Measurements from ENCODE around the gene PTPN11. TPM values are rescaled to one million over a fixed set of nuclear protein-coding genes. Genes with fewer than 3 reads are reported as not detected.
"Not testable (repeated sequence)": the region's sequence is repeated elsewhere in the genome, so short reads cannot be mapped to it uniquely, and the experiment has no call there.

Gene PTPN11
- polyA plus RNA-seq, 1 of the 3 experiments (the other 2 are of a cell fraction), result 48.3 TPM

DNA sequence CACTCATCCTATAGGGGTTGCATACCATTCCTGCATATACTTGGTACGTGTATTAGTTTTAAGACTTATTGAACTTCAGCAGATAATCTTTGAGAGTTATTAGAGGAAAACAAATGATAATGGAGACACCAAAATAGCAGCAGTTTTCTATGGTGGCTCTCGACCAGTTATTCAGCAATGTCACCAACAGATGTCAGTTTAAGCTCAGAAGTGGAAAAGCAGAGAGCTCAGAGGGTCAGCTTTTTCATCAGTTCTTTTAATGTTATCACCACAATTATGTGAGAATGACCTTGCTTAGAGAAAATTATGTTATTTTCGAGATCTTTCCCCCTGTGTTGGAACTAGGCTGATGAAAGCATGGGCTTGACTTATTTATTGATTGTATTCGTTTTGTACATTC is 32.0 kb downstream of the PTPN11 start:
- Histone ChIP-seq H3K4me1 (ENCODE audit: control insufficient read depth in 1 of 2, insufficient read depth in 2 of 2, low read depth in 1 of 2, low read length in 1 of 2) (no peaks in the 10 kb centered on the region), H2AFZ (ENCODE audit: low read depth) (no peak overlapping the region), H3F3A (replicated peaks; ENCODE audit: insufficient read depth) (no peaks in the 10 kb centered on the region), H3K36me3 (replicated peaks in 1 of 2; ENCODE audit: control insufficient read depth in 1 of 2, insufficient read depth in 2 of 2, low read length in 1 of 2) (peaks cover 21 to 59% of the 10 kb centered on the region in 2 experiments), H3K9me2 (no peaks in the 10 kb centered on the region), H3K27me3 (ENCODE audit: insufficient read depth) (no peaks in the 10 kb centered on the region), H3K9ac (no peak overlapping the region), H3K4me3 (ENCODE audit: low read depth in 2 of 2, low read length in 1 of 2) (no peak overlapping the region), H3K79me2 (ENCODE audit: insufficient read depth) (peaks cover 7% of the 10 kb centered on the region; the same call in 1 of the 2 replicates), H3K4me2 (no peak overlapping the region), H3K27ac (ENCODE audit: low read depth in 2 of 2, low read length in 1 of 2) (peak overlapping the region in 1 of 2 experiments; percentile 12; a peak in 1 of 4 replicates), H4K20me1 (ENCODE audit: insufficient read depth) (no peaks in the 10 kb centered on the region), H3K9me3 (no peaks in the 10 kb centered on the region)
- CTCF ChIA-PET, result interaction anchor here (0.7 to 2.3 kb wide), 27 partner anchors 11 to 724 kb away, joined by 3 to 18 read pairs (median 4); no protein-coding TSS in a partner anchor
- POLR2A ChIA-PET, result no interaction called here
- WGBS (ENCODE audit: low lambda C conversion rate), result 90% methylated on average over 4 of the region's 4 CpGs
- peak; percentile 47 for DNase-seq
- TF ChIP-seq RAD21 (IDR thresholded peaks at IDR 0.05; ENCODE audit: low read length) (peak; percentile 86), GATA2 (CRISPR knock-in tag; IDR thresholded peaks at IDR 0.05) (no peak), SMC3 (IDR thresholded peaks at IDR 0.05; ENCODE audit: low read depth, low read length) (peak; percentile 48; the same call in 1 of the 2 replicates)

DNA sequence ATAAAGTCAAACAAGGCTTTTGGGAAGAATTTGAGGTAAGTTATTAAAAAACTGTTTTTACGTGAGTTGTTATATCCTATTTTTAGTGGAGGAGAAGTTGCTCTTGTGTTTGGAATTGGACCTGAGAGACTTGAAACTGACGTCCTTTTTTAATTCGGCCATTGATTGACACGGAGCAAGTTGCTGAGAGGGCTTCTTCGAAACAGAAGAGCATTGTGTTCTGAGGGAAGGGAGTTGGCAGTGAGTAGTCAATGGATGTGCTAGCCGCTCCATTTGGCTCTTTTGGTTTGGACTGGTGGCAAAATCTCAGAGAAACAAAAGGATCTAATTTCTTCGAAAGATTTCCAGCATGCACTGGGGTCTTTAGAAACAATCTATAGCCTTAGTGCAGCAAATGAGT is 37.3 kb downstream of the PTPN11 start:
- no peak for DNase-seq
- H3K4me3 ChIP-seq (ENCODE audit: low read depth in 2 of 2, low read length in 1 of 2), result no peak overlapping the region
- ChIA-PET CTCF (interaction anchor here (0.6 to 0.7 kb wide), 2 partner anchors 10 to 1986 kb away, joined by 3 read pairs; no protein-coding TSS in a partner anchor), POLR2A (interaction anchor here (0.7 kb wide), 2 partner anchors 14 to 334 kb away, joined by 3 to 5 read pairs; no protein-coding TSS in a partner anchor)
- 95% methylated on average over 7 of the region's 7 CpGs for WGBS (ENCODE audit: low lambda C conversion rate)
- no peaks in the 10 kb centered on the region for H3K9me3 ChIP-seq
- no peaks in the 10 kb centered on the region for H3F3A ChIP-seq (replicated peaks; ENCODE audit: insufficient read depth)
- H3K79me2 ChIP-seq (ENCODE audit: insufficient read depth), result peaks cover 5% of the 10 kb centered on the region; the same call in 1 of the 2 replicates
- H3K27me3 ChIP-seq (ENCODE audit: insufficient read depth), result no peaks in the 10 kb centered on the region
- no peak overlapping the region for H2AFZ ChIP-seq (ENCODE audit: low read depth)
- H3K36me3 ChIP-seq (replicated peaks in 1 of 2; ENCODE audit: control insufficient read depth in 1 of 2, insufficient read depth in 2 of 2, low read length in 1 of 2), result peaks cover 21 to 54% of the 10 kb centered on the region in 2 experiments
- H4K20me1 ChIP-seq (ENCODE audit: insufficient read depth), result no peaks in the 10 kb centered on the region
- no peaks in the 10 kb centered on the region for H3K4me1 ChIP-seq (ENCODE audit: control insufficient read depth in 1 of 2, insufficient read depth in 2 of 2, low read depth in 1 of 2, low read length in 1 of 2)
- H3K9ac ChIP-seq, result no peak overlapping the region
- H3K4me2 ChIP-seq, result no peak overlapping the region
- H3K9me2 ChIP-seq, result no peaks in the 10 kb centered on the region
- no peak overlapping the region for H3K27ac ChIP-seq (ENCODE audit: low read depth in 2 of 2, low read length in 1 of 2)
- TF ChIP-seq TAF1 (IDR thresholded peaks at IDR 0.05; ENCODE audit: borderline replicate concordance, low read depth, low read length) (no peak), RCOR1 (IDR thresholded peaks at IDR 0.05; ENCODE audit: low read length) (no peak), RFX5 (IDR thresholded peaks at IDR 0.05; ENCODE audit: low read length) (no peak), FOSL2 (IDR thresholded peaks at IDR 0.05; ENCODE audit: borderline replicate concordance, low read depth) (no peak), TEAD4 (IDR thresholded peaks at IDR 0.05; ENCODE audit: borderline replicate concordance, insufficient read depth) (no peak), MEF2A (IDR thresholded peaks at IDR 0.05; ENCODE audit: borderline replicate concordance, low read depth) (no peak), FOXJ3 (CRISPR knock-in tag; IDR thresholded peaks at IDR 0.05) (no peak), POLR2AphosphoS5 (IDR thresholded peaks at IDR 0.05; ENCODE audit: low read depth, low read length) (no peak), SMC3 (IDR thresholded peaks at IDR 0.05; ENCODE audit: low read depth, low read length) (no peak), GATA2 (CRISPR knock-in tag; IDR thresholded peaks at IDR 0.05) (no peak), RXRA (IDR thresholded peaks at IDR 0.05; ENCODE audit: borderline replicate concordance, low read depth) (no peak), EP300 (IDR thresholded peaks at IDR 0.05; ENCODE audit: borderline replicate concordance in 1 of 2, low read depth in 1 of 2, low read length in 1 of 2) (no peak), ELF1 (IDR thresholded peaks at IDR 0.05) (no peak)
- TF ChIP-seq, protein P1, sequence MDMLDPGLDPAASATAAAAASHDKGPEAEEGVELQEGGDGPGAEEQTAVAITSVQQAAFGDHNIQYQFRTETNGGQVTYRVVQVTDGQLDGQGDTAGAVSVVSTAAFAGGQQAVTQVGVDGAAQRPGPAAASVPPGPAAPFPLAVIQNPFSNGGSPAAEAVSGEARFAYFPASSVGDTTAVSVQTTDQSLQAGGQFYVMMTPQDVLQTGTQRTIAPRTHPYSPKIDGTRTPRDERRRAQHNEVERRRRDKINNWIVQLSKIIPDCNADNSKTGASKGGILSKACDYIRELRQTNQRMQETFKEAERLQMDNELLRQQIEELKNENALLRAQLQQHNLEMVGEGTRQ (IDR thresholded peaks at IDR 0.05; ENCODE audit: borderline replicate concordance, low read depth, low read length), result no peak
- TF ChIP-seq, protein P2, sequence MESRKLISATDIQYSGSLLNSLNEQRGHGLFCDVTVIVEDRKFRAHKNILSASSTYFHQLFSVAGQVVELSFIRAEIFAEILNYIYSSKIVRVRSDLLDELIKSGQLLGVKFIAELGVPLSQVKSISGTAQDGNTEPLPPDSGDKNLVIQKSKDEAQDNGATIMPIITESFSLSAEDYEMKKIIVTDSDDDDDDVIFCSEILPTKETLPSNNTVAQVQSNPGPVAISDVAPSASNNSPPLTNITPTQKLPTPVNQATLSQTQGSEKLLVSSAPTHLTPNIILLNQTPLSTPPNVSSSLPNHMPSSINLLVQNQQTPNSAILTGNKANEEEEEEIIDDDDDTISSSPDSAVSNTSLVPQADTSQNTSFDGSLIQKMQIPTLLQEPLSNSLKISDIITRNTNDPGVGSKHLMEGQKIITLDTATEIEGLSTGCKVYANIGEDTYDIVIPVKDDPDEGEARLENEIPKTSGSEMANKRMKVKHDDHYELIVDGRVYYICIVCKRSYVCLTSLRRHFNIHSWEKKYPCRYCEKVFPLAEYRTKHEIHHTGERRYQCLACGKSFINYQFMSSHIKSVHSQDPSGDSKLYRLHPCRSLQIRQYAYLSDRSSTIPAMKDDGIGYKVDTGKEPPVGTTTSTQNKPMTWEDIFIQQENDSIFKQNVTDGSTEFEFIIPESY (IDR thresholded peaks at IDR 0.05; ENCODE audit: borderline replicate concordance, low read depth), result no peak
- TF ChIP-seq, protein P3, sequence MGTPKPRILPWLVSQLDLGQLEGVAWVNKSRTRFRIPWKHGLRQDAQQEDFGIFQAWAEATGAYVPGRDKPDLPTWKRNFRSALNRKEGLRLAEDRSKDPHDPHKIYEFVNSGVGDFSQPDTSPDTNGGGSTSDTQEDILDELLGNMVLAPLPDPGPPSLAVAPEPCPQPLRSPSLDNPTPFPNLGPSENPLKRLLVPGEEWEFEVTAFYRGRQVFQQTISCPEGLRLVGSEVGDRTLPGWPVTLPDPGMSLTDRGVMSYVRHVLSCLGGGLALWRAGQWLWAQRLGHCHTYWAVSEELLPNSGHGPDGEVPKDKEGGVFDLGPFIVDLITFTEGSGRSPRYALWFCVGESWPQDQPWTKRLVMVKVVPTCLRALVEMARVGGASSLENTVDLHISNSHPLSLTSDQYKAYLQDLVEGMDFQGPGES (IDR thresholded peaks at IDR 0.05; ENCODE audit: low read depth, low read length), result no peak
- TF ChIP-seq, protein P4, sequence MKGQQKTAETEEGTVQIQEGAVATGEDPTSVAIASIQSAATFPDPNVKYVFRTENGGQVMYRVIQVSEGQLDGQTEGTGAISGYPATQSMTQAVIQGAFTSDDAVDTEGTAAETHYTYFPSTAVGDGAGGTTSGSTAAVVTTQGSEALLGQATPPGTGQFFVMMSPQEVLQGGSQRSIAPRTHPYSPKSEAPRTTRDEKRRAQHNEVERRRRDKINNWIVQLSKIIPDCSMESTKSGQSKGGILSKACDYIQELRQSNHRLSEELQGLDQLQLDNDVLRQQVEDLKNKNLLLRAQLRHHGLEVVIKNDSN (IDR thresholded peaks at IDR 0.05; ENCODE audit: borderline replicate concordance, low read depth), result no peak

DNA sequence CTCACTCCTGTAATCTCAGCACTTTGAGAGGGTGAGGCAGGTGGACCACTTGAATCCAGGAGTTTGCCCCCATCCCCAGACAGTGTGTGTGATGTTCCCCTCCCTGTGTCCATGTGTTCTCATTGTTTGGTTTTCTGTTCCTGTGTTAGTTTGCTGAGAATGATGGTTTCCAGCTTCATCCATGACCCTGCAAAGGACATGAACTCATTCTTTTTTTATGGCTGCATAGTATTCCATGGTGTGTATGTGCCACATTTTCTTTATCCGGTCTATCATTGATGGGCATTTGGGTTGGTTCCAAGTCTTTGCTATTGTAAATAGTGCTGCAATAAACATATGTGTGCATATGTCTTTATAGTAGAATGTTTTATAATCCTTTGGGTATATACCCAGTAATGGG is 38.4 kb downstream of the PTPN11 start:
- DNase-seq; H3K4me2 ChIP-seq; POLR2A ChIA-PET; H3K9me3 ChIP-seq; H2AFZ ChIP-seq (ENCODE audit: low read depth); H4K20me1 ChIP-seq (ENCODE audit: insufficient read depth); H3K9me2 ChIP-seq; H3K4me1 ChIP-seq (ENCODE audit: control insufficient read depth in 1 of 2, insufficient read depth in 2 of 2, low read depth in 1 of 2, low read length in 1 of 2); H3K4me3 ChIP-seq (ENCODE audit: low read depth in 2 of 2, low read length in 1 of 2); H3K9ac ChIP-seq; H3K27me3 ChIP-seq (ENCODE audit: insufficient read depth); H3K27ac ChIP-seq (ENCODE audit: low read depth in 2 of 2, low read length in 1 of 2); H3F3A ChIP-seq (replicated peaks; ENCODE audit: insufficient read depth); CTCF ChIA-PET: not testable (repeated sequence)
- Histone ChIP-seq H3K79me2 (ENCODE audit: insufficient read depth) (peaks cover 11% of the 10 kb centered on the region; the same call in 1 of the 2 replicates), H3K36me3 (replicated peaks in 1 of 2; ENCODE audit: control insufficient read depth in 1 of 2, insufficient read depth in 2 of 2, low read length in 1 of 2) (peaks cover 21 to 49% of the 10 kb centered on the region in 2 experiments)
- whole genome bisulfite sequencing (ENCODE audit: low lambda C conversion rate), result 93% methylated on average over 1 of the region's 1 CpG

Data from SK-N-SH (cell line).